COLO829 (cell line): ENCODE data around the gene VTI1B.
"Not testable (repeated sequence)": the region's sequence is repeated elsewhere in the genome, so short reads cannot be mapped to it uniquely, and the experiment has no call there.

Experiments used
- DNase-seq: peaks from one replicate; pipeline ENCODE4 v3.0.0; 2012; ENCODE audit warnings: low spot score

The VTI1B gene, protein sequence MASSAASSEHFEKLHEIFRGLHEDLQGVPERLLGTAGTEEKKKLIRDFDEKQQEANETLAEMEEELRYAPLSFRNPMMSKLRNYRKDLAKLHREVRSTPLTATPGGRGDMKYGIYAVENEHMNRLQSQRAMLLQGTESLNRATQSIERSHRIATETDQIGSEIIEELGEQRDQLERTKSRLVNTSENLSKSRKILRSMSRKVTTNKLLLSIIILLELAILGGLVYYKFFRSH

DNA sequence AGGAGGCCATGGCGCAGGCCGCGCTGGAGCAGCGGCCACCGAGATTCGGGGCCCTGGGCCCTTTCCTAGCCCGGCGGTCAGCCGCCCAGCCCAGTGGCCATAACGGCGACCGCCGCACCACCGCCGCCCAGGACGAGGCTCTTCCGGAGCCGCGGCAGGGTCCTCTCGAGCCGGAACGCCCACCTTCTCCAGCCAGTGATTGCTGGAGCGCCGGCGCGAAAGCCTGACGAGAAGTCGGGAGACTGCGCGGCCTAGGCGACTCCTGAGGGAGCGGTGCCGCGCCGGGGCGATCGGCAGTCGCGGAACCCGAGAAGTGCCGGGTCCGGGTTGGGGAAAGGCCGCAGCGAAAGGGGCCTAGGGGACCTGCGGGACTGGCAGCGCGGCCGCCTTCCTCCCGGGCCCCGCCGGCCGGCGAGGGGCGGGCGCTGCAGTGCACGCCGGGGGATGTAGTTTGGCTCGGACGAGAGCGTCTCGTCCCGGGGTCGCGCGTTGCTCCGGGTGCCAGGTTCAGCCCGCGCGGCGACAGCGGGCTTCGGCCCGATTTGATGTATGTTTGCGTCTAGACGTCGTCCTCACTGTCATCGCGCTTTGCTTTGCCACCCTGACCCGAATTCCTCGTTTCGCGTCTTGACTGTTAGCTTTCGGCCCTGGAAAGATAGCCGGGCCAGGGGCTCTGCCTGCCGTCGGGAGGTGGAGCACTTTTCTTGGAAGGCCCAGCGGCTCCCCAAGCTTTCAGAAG, at the start of gene VTI1B:
TSS of gene VTI1B (minus strand) at position 153 of the 739 bp plus-strand sequence. CDS start at position 10, 143 bp downstream.
- DNase-seq: peak; percentile 40

DNA sequence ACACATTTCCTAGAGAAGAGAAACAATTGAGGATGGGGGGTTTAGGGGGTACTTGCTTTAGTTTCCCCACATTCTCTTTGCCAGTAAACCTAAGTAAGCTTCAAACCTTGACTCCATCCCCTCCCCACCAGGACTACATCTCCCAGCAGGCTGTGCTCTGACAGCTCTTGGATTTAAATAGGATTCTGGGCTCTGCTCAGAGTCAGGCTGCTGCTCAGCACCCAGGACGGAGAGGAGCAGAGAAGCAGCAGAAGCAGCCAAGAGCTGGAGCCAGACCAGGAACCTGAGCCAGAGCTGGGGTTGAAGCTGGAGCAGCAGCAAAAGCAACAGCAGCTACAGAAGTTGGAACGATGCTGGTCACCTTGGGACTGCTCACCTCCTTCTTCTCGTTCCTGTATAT, 47.9 kb upstream of the VTI1B start:
- no peak for DNase-seq

DNA sequence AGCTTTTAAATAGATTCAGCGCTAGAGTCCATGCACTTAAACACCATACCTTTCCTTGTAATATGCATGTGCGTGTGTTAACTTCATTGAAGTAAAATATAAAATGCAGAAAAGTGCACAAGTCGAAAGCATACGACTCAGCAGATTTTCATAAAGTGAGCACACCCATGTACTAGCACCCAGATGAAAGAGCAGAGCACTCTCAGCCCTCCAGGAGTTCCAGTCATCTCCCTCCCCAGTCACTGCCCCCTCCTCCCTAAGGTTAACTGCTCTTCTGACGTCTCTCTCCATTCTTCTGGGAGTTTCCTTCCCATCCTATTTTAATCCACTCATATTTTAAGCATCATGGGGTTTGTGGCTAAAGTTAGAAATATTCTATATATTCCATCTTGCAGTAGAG, 47.4 kb upstream of the VTI1B start:
- no peak for DNase-seq

DNA sequence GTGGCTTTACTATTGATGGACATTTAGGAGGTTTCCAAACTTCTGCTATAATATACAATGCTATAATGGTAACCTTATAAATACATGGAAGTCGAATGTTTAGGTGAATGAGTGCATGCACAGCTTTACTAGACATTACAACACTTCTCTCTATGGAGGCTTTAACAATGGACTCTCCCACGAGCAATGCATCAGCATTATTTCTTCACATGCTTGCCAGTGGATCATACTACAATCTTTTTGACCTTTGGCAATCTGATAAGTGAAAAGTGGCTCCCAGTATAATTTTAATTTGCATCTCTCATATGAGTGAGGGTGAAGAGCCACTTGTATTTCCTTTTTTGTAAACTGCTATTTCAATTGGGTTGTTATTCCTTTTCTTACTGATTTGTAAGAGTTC, 45.4 kb upstream of the VTI1B start:
- peak; percentile 54 for DNase-seq

DNA sequence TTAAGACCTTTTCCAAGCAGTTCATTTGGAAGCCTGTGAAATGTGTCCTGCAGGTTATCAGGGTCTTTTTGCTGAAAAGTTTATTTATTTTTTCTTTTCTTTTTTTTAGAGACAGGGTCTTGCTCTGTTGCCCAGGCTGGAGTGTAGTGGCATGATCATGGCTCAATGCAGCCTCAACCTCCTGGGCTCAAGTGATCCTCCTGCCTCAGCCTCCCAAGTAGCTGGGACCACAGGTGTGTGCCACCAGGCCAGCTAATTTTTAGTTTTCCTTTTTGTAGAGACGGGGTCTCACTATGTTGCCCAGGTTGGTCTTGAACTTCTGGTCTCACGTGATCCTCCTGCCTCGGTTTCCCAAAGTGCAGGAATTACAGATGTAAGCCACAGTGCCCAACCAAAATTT, 45.0 kb upstream of the VTI1B start:
- not testable (repeated sequence) for DNase-seq

DNA sequence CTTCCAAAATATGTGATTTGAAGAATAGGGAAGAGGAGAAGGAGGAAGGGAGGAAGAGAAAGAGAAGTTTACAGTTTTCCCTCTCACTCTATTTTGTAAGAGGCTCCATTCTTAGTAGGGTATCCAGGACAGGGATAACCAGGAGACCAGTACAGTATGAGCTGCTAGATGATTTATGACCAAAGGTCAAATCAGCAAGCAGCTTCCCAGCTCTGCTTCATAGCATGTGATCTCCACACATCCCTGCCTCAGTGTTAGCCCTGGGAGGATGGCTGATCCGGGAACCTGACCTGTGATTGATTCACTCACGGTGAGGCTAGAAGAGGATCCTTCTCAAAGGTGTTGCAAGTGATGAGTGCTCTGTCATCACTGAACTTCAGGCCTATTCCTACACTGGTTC, 43.8 kb upstream of the VTI1B start:
- no peak for DNase-seq

DNA sequence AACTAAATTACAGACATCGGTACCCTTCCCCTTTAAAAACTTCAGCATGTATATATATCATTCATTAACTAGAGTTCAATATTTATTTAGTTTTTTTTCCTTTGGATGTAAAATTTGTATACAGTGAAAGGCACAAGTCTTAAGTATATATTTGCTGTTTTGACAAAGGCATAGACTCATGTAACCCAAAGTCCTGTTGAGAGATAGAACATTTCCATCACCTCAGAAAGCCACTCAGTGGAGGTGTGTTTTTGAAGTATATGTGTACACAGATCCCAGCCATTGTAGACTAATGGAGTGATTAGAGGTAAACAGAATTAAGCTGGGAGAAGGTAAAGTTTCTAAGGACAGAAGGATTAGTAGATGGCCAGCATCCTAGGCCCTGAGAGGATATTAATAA, 42.6 kb upstream of the VTI1B start:
- DNase-seq: no peak

DNA sequence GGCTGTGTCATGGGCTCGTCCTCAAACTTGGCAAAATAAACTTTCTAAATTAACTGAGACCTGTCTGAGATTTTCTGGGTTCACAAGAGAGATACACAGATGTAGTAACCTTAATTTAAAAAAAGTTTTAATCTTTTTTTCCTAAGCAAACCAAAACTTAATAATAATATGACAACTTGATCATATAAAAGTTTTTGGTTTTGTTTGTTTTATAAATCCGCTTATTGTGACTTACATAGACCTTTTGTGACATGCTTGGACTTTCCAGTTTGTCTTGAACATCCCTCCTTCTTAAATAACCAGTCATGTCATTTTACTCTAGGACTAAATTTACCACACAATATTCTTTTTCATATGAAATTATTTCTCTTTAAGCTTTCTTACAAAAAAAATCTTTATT, 35.8 kb upstream of the VTI1B start:
- no peak for DNase-seq

DNA sequence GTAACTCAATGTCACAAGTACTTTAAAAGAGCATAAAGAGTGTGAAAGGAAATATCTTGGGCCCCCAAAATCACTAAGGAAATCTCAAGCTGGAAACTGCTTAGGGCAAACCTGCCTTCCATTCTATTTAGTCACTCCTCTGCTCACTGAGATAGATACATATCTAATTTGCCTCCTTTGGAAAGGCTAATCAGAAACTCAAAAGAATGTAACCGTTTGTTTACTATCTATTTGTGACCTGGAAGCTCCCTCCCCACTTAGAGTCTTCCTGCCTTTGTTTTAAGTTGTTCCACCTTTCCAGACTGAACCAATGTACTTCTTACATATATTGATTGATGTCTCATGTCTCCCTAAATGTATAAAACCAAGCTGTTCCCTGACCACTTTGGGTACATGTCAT, 35.4 kb upstream of the VTI1B start:
- DNase-seq: not testable (repeated sequence)

DNA sequence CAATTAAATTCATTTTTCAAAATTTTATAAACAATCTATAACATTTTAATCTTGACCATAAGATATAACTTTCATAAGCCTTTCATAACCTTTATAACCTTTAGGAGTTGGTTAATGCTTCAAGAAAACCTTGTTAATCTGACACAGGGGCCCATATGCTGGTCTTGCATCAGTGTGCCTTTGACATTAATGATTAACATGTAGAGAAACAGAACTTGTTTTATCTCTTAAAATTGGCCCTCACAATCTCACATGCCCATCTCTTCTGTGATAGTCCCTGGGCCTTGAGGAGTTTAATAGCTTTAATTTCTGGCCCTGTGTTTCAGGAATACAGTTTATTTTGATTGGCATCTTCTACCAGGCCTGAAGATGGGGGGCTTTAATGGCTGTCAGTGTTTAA, 34.9 kb upstream of the VTI1B start:
- DNase-seq: not testable (repeated sequence)

DNA sequence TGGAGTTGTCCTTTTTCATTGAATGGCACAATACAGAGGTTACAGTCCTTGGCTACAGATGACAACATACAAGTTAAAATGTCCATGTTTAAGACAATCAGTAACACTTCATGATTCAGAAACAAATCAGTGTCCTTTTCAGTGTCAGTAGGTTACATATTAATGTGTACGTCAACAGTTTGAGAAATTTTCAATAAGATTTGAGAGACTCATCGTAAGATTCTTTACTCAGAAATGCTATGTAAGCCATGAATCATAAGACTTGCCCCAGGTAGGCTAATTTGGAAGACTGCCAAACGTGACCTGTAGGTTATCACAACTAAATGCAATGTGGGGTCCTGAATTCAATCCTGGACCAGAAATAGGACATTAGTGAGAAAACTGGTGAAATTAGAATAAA, 30.8 kb upstream of the VTI1B start:
- DNase-seq: no peak

DNA sequence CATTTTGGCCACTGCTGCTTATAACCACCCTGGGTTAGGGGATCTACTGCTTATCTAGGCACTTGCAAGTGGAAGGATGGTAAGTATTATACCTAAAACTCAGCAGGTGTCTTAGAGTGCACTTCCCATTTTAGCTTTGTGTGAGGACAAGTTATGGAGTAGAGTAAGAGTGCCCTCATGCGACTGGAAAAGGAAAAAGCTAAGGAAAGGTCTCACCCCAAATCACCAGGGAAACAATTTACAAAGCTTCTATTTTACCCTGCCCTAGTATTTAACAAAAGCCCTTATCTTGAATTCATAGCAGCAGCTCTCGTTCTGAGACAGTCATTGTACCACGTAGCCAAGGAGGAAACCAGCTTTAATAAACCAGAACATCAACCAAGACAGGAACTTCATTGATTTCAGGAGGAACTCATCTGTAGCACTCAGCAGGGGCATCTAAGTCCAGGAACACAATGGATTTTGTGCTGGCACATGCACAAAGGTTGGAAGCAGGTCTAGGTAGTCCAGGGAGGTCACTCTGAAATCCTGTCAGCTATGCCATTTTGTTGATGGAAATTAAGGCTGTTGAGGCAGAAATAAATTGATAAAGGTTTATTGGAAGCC, 30.2 kb upstream of the VTI1B start:
- peak; percentile 97 for DNase-seq

DNA sequence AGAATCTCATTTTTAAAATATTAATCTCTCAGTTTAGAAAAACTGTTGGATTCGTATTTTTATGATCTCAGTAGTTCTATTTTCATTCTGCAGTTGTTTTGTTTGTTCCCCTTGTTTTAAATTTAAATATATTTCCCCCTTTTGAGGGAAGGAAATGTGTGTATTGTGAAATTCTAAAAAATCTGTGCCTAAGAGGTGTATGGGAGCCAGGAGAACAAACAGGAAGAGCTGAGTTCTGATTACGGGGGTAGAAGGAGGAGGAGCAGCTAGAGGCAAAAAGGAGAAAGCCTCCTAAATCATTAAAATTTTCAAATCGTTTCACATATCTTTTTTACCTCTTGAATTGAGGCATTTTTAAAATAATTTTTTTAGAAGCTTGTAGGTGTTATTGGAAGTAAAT, 29.6 kb upstream of the VTI1B start:
- no peak for DNase-seq

DNA sequence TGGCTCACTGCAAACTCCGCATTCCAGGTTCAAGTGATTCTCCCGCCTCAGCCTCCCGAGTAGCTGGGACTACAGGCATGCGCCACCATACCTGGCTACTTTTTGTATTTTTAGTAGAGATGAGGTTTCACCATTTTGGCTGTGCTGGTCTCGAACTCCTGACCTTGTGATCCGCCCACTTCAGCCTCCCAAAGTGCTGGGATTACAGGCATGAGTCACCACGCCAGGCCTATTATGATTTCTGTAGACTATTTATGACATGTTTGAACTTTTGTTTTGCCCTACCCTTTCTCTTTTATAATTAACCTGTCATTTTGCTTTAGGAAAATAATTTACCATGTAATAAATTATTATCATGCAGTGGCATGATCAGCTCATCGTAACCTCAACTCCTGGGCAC, 27.1 kb upstream of the VTI1B start, which contains the start of gene RDH12:
TSS of gene RDH12 (plus strand) at position 395 of the 400 bp plus-strand sequence. CDS start 20,757 bp downstream, outside the sequence.
- DNase-seq: not testable (repeated sequence)

DNA sequence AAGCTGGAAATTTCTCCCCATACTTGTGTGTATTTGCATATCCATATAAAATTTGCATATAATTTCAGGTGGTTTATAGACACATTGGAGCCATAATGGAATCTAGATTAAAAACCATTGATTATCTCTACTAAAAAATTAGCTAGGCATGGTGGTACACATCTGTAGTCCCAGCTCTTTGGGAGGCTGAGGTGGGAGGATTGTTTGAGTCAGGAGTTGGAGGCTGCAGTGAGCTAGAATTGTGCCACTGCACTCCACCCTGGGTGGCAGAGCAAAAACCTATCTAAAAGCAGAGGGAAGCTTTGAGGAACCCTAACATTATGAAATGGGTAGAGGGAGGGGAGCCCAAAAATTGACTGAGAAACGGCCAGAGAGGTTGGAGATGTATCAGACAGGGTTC, 23.7 kb upstream of the VTI1B start:
- DNase-seq: no peak

DNA sequence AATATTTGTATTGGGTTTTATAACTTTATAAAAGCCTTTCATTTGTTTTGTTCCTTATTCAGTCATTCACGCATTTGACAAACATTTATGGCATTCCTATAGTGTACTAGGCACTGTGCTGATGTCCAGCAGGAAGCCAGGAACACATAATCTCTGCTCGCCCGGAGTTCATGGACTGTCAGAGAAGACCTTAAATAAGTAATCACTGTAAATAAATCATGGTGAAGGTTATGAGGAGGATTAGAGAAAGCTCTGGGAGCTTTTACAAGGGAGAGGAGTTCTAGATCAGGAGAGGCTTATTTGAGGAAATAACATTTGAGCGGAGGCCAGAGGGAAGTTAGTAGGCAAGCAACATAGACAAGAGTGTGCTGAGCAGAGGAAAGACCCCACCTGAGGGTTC, 22.6 kb upstream of the VTI1B start:
- no peak for DNase-seq

DNA sequence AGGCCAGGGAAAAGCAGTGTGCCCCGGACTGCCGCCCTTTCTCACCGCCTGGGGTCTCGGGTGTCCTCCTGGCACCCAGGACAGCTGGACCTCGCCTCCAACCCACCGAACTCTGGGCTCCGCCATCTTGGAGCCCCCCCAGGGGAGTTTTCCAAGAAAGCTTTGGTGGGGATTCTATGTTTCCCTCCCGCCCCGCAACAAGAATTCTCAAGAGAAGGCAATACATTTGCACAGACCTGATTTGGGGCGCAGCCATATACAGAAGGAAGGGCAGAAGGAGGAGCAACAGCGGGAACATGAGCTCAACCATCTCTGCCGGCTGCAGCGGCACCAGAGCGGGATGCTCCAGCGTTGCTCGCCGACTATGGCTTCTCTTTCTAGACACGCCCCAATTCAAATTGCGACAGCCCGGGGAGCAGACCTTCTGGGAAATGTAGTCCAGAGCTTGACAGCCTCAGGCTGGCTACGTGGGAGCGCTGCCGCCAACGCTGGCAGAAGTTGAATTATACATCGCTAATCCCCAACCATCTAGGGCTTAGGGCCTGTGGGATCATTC, 21.0 kb upstream of the VTI1B start, which contains the start of gene RDH11:
TSS of gene RDH11 (minus strand) at position 371 of the 556 bp plus-strand sequence. CDS start at position 310, 61 bp downstream.
- DNase-seq: peak; percentile 90

DNA sequence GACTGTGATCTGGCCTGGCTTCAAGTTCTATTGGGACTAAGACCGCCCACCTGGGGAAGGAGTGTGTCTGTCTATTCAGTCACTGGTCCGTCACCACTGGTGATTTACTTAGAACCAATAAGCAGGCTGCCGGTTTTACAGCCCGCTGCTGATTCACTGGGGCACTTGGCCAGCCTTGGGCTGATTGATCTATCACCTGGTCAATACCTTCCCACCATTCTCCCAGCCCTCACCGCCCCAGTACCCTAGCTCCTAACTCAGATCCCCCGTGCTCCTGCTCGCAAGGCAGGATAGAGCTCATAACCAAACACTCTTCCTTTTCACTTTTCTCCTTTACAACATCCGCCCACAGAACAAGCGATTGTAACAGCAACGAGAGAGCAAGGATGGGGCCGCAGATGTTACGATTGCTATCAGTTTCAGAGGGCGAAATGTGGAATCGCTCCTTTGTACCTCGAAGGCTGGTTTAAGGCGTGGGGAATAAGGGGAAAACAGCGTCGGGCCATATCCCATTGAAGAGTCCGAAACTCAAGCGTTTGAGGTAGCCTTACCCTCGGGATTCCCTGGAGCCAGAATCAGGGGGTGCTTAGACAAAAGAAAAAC, 20.5 kb upstream of the VTI1B start:
- peak; percentile 89 for DNase-seq

DNA sequence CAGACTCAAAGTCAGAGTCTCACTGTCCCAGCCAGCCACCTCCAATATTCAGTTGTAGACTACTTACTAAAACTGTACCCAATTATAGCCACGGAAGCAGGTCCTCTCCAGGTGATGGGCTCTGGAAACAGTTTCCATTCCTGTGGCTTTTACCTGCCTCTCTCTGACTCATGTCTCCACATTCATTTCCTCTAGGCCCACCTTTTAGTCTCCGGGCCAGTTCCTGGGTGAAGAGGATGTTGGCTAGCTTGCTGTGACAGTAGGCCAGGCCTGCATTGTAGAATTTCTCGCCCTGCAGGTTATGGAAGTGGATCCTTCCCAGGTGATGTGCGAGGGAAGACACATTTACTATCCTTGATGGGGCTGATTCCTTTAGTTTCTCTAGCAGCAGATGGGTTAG, 15.6 kb upstream of the VTI1B start:
- DNase-seq: no peak

DNA sequence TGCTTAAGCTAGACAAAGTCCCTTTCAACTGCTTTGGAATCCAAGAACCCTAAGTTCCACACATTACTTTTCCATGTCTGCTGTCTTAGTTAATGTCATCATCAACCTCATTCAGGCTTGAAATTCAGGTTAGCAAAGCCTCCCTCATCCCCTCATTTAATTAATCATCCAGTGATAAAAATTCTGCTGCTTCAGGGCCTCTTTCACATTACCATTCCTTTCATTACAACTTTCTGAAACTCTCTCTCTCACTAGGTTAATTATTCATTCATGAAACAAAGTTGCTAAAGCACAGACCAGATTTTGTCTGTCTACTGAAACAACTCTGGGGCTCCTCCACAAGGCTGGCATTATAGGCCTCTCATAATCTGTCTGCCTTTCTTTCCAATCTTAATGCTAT, 9.4 kb upstream of the VTI1B start:
- DNase-seq: no peak

DNA sequence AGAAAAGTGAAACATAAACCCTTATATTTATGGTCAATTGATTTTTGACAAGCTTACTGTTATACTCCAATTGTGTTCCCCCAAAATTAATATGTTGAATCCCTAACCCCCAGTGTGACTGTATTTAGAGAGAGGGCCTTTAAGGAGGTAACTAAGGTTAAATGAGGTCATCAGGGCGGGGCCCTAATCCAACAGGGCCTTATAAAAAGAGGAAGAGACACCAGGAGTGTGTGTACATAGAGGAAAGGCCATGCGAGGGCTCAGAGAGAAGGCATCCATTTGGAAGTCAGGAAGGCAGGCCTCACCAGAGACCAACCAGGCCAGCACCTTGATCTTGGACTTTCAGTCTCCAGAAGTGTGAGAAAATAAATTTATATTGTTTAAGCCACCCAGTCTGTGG, 6.5 kb upstream of the VTI1B start:
- no peak for DNase-seq

DNA sequence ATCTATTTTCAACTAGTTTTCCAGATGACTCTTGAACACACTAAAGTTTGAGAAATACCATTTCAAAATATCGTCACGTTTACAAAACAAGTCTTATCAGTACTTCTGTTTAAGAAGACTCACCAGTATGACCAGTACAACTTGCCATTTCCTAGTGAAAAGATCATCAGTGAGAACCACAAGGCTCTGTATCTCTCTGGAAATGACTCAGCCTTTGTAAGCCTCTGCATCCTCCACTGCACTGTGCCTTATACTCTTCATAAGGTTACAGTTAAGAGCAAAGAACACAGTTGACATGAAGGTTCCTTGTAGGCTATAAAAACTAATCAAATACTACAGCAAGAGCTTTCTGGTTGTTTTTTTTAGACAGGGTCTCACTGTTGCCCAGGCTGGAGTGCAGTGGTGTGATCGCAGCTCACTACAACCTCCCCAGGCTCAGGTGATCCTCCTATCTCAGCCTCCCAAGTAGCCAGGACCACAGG, 5.7 kb upstream of the VTI1B start:
- peak; percentile 78 for DNase-seq
